Prostate gland (tissue), 1 donor: ENCODE measurements around the gene NDFIP1.

Experiments used
- POLR2A ChIP-seq: fragments of 450-650 bp; IDR thresholded peaks from one replicate; pipeline ENCODE4 v1.6.1; 2016; ENCODE audit warnings: antibody characterized with exemption, mild to moderate bottlenecking
- POLR2AphosphoS5 ChIP-seq: sonication (generic); formaldehyde crosslinking; IDR thresholded peaks from one replicate; pipeline ENCODE4 v1.6.1; 2017; ENCODE audit warnings: antibody characterized with exemption

GRCh38 chr5:142197098-142197497 lies 88.5 kb downstream of the NDFIP1 start:
- TF ChIP-seq POLR2A (no peak), POLR2AphosphoS5 (no peak)
